Pancreas (tissue), 10 donors: ENCODE data around the gene ETFB. TPM values are rescaled to one million over a fixed set of nuclear protein-coding genes. Genes with fewer than 3 reads are reported as not detected.

Experiments
- ATAC-seq, 4 donors: fragments of 200-7000 bp; cut with Tn5 transposase; one replicate each; pipeline versions ENCODE4 v1.8.0 to v1.9.1; 2020; ENCODE audit warnings: mild to moderate bottlenecking in 4 of 4, moderate library complexity in 4 of 4
- DNase-seq, 6 donors: peaks; one replicate each; pipeline ENCODE4 v3.0.0-alpha.2; 2020
- FAIRE-seq: peaks from 2 replicates; lab custom pipeline; 2012; peaks lifted over from hg19 to GRCh38; lab: Jason Lieb, UNC
- H3K27ac ChIP-seq, 4 donors: fragments of 200-600 bp; sonication (generic); 1 replicate in 3 of 4; 2 replicates in 1 of 4; pipeline versions ENCODE4 v1.5.0 to v1.8.0; 2020
- H3K27me3 ChIP-seq, 4 donors: fragments of 200-600 bp; one replicate each; pipeline ENCODE4 v1.8.0; 2021
- H3K36me3 ChIP-seq, 3 donors: fragments of 200-600 bp; sonication (generic) in 1 of 3; one replicate each; pipeline versions ENCODE4 v1.5.0 to v1.8.0; 2020 to 2021
- H3K4me1 ChIP-seq, 3 donors: fragments of 200-600 bp; one replicate each; pipeline ENCODE4 v1.8.0; 2021
- H3K4me3 ChIP-seq, 4 donors: fragments of 200-600 bp; sonication (generic) in 2 of 4; one replicate each; pipeline versions ENCODE4 v1.5.0 to v1.8.0; 2020 to 2021
- H3K9me3 ChIP-seq, 4 donors: fragments of 200-600 bp; one replicate each; pipeline ENCODE4 v1.8.0; 2021
- CTCF ChIP-seq, 4 donors: fragments of 200-600 bp; sonication (generic) in 3 of 4; IDR thresholded peaks; one replicate each; pipeline versions ENCODE4 v1.5.0 to v1.8.0; 2021; ENCODE audit warnings: antibody characterized with exemption in 4 of 4
- whole genome bisulfite sequencing, 2 donors: extraction: QIAGEN DNeasy Blood & Tissue Kit; methylation state at CpG; one replicate each; pipeline ENCODE4 v1.1.7; 2013; 5-methylcytosine and 5-hydroxymethylcytosine counted together
- intact Hi-C, 3 donors: fragments of 100-400 bp; cut with DNase I; formaldehyde crosslinking; loops; one replicate each; pipeline versions ENCODE4 v1.11.1 to v1.14.2; 2022
- polyA plus RNA-seq, 2 donors: library from polyadenylated mRNA; stranded (reverse); fragments of 200-250 nt; gene quantifications; one replicate each; pipeline ENCODE4 v1.2.3, GENCODE V29; 2013
- total RNA-seq, 6 donors: library from RNA; stranded (reverse); fragmentation: NEBNext Ultra II Directional in 4 of 6; extraction: Animal tissue kit (Norgen Biotek cat#: 25700) in 4 of 6; gene quantifications; one replicate each; pipeline versions ENCODE4 v1.2.1 to v1.2.4, GENCODE V29; 2021 to 2023
- donor health status: healthy with polysubstance abuse.
- donor health status: DM: no; HTN: no; CAD: no; lungs with moderate emphysema.
- donor health status: DM: no; HTN: no; CAD: no.
- donor health status: control.
- donor health status: control.
- donor health status: Bipolar disorder and iron deficiency.
- donor health status: DM: yes; HTN: yes; CAD: no.
- donor health status: DM: no; HTN: no; CAD: no.
- donor health status: DM: no; HTN: no; CAD: no.
- donor health status: DM: yes; HTN: yes; CAD: no.

The ETFB gene
- total and polyA plus RNA-seq, 8 donors = 34.0 to 77.4 (median 47.6) TPM

GRCh38 chr19:51339313-51339686, 26.9 kb downstream of the ETFB start:
- TF ChIP-seq CTCF (IDR thresholded peaks at IDR 0.05) = no peak
- Histone ChIP-seq H3K4me3 (peak overlapping the region; percentile 26 to 79 (median 52)), H3K9me3 (no peaks in the 10 kb centered on the region), H3K27ac (peak overlapping the region in 1 of 4 donors; percentile 15), H3K36me3 (no peaks in the 10 kb centered on the region), H3K27me3 (no peaks in the 10 kb centered on the region), H3K4me1 (peaks cover 0 to 5% (median 5%) of the 10 kb centered on the region in 3 donors)
- ATAC-seq (peak in 1 of 4 donors; percentile 1), FAIRE-seq (no peak), DNase-seq (no peak)
- intact Hi-C loops = loop anchor here in 1 of 3 donors (10.0 kb wide), 1 partner anchor 86 kb away; no protein-coding TSS in a partner anchor
- WGBS, 2 donors = 1 to 2% methylated on average over 10 of the region's 10 CpGs

GRCh38 chr19:51338563-51339312, 27.4 kb downstream of the ETFB start:
- Histone ChIP-seq H3K4me3 (peak overlapping the region; percentile 26 to 79 (median 52)), H3K36me3 (no peaks in the 10 kb centered on the region), H3K9me3 (no peaks in the 10 kb centered on the region), H3K4me1 (peaks cover 0 to 5% (median 5%) of the 10 kb centered on the region in 3 donors), H3K27me3 (no peaks in the 10 kb centered on the region), H3K27ac (peak overlapping the region in 1 of 4 donors; percentile 15)
- 2% methylated on average over 43 of the region's 43 CpGs for WGBS, 2 donors
- peak; percentile 67 to 92 (median 82) for DNase-seq
- FAIRE-seq = no peak
- ATAC-seq = peak; percentile 80 to 91 (median 84)
- intact Hi-C loops = loop anchor here in 1 of 3 donors (10.0 kb wide), 1 partner anchor 86 kb away; no protein-coding TSS in a partner anchor
- peak; percentile 66 to 87 (median 78) for TF ChIP-seq CTCF (IDR thresholded peaks at IDR 0.05)

GRCh38 chr19:51337861-51338562, 28.2 kb downstream of the ETFB start:
- no peak for FAIRE-seq
- no peak overlapping the region for H3K4me3 ChIP-seq
- intact Hi-C loops = loop anchor here in 1 of 3 donors (10.0 kb wide), 1 partner anchor 87 kb away; no protein-coding TSS in a partner anchor
- H3K27me3 ChIP-seq = no peaks in the 10 kb centered on the region
- H3K27ac ChIP-seq = no peak overlapping the region
- peaks cover 0 to 5% (median 5%) of the 10 kb centered on the region in 3 donors for H3K4me1 ChIP-seq
- ATAC-seq = no peak
- H3K36me3 ChIP-seq = no peaks in the 10 kb centered on the region
- no peaks in the 10 kb centered on the region for H3K9me3 ChIP-seq
- TF ChIP-seq CTCF (IDR thresholded peaks at IDR 0.05) = no peak
- DNase-seq = no peak
- WGBS, 2 donors = 68 to 77% methylated on average over 19 of the region's 19 CpGs

GRCh38 chr19:51337141-51337860, 28.9 kb downstream of the ETFB start:
- H3K9me3 ChIP-seq = no peaks in the 10 kb centered on the region
- H3K4me1 ChIP-seq = peaks cover 0 to 5% (median 5%) of the 10 kb centered on the region in 3 donors
- TF ChIP-seq CTCF (IDR thresholded peaks at IDR 0.05) = no peak
- FAIRE-seq = no peak
- H3K27me3 ChIP-seq = no peaks in the 10 kb centered on the region
- no peak for ATAC-seq
- H3K36me3 ChIP-seq = no peaks in the 10 kb centered on the region
- H3K4me3 ChIP-seq = no peak overlapping the region
- H3K27ac ChIP-seq = no peak overlapping the region
- 74 to 76% methylated on average over 13 of the region's 13 CpGs for WGBS, 2 donors
- peak in 1 of 6 donors; percentile 76 for DNase-seq
- intact Hi-C loops = loop anchor here in 1 of 3 donors (10.0 kb wide), 1 partner anchor 88 kb away; no protein-coding TSS in a partner anchor
